Pulmonary artery endothelial cell (primary cell): Measurements from ENCODE around the gene CDK3. TPM values are rescaled to one million over a fixed set of nuclear protein-coding genes. Genes with fewer than 3 reads are reported as not detected.
"Not testable (repeated sequence)": the region's sequence is repeated elsewhere in the genome, so short reads cannot be mapped to it uniquely, and the experiment has no call there.

Experiments used
- DNase-seq: peaks from one replicate; pipeline ENCODE4 v3.0.0-alpha.2; 2011; ENCODE audit warnings: low read depth, low spot score
- total RNA-seq: library from RNA; depleted of rRNA; stranded (reverse); fragments of >200 nt; gene quantifications from 2 replicates; pipeline ENCODE4 v1.2.3, GENCODE V29; 2014

Gene CDK3
- total RNA-seq: 1.1 and 1.2 TPM in 2 replicates

- DNase-seq: no peak
These were observed at the start of gene CDK3 for GRCh38 chr17:76000755-76001521. Gene CDK3, plus strand, starts transcription at chr17:76000855. Its CDS starts 571 bp downstream, at chr17:76001426.

- DNase-seq: no peak
These were observed 49.6 kb upstream of the CDK3 start for GRCh38 chr17:75950855-75951554.

GRCh38 chr17:75959051-75959838 is 41.4 kb upstream of the CDK3 start:
- no peak for DNase-seq

- no peak for DNase-seq
These were observed 40.7 kb upstream of the CDK3 start for GRCh38 chr17:75959839-75960511.

- DNase-seq: no peak
These were observed 35.2 kb upstream of the CDK3 start for GRCh38 chr17:75965468-75965867.

GRCh38 chr17:75969044-75969443 is 31.6 kb upstream of the CDK3 start:
- not testable (repeated sequence) for DNase-seq

GRCh38 chr17:75970011-75970523 is 30.6 kb upstream of the CDK3 start:
- DNase-seq: peak; percentile 30

GRCh38 chr17:75970626-75971025 is 30.0 kb upstream of the CDK3 start:
- DNase-seq: no peak

GRCh38 chr17:75975187-75975586 is 25.5 kb upstream of the CDK3 start:
- DNase-seq: not testable (repeated sequence)

- DNase-seq: no peak
These were observed 24.9 kb upstream of the CDK3 start for GRCh38 chr17:75975757-75976174.

GRCh38 chr17:75976175-75976848 is 24.3 kb upstream of the CDK3 start:
- DNase-seq: no peak

- DNase-seq: peak; percentile 90
These were observed 21.5 kb upstream of the CDK3 start, which contains the start of the genes ACOX1 and TEN1 for GRCh38 chr17:75978938-75979704. Gene ACOX1, minus strand, starts transcription at chr17:75979166. Its CDS starts 93 bp downstream, at chr17:75979073. Gene TEN1, plus strand, starts transcription at chr17:75979240. Its CDS starts 6,953 bp downstream, at chr17:75986193.

GRCh38 chr17:75979705-75980187 is 20.9 kb upstream of the CDK3 start:
- no peak for DNase-seq

GRCh38 chr17:75980188-75981018 is 20.3 kb upstream of the CDK3 start:
- no peak for DNase-seq

- no peak for DNase-seq
These were observed 19.5 kb upstream of the CDK3 start for GRCh38 chr17:75981019-75981615.

GRCh38 chr17:75983501-75984181 is 17.0 kb upstream of the CDK3 start:
- no peak for DNase-seq

- DNase-seq: no peak
These were observed 14.7 kb upstream of the CDK3 start for GRCh38 chr17:75985986-75986385.

GRCh38 chr17:75987041-75987440 is 13.6 kb upstream of the CDK3 start:
- DNase-seq: no peak
